ENCODE results near the gene TM9SF1. TPM values are rescaled to one million over a fixed set of nuclear protein-coding genes. Genes with fewer than 3 reads are reported as not detected.

Gene TM9SF1
- total and polyA plus RNA-seq, 10 donors: 4.7 to 53.6 (median 34.5) TPM

DNA sequence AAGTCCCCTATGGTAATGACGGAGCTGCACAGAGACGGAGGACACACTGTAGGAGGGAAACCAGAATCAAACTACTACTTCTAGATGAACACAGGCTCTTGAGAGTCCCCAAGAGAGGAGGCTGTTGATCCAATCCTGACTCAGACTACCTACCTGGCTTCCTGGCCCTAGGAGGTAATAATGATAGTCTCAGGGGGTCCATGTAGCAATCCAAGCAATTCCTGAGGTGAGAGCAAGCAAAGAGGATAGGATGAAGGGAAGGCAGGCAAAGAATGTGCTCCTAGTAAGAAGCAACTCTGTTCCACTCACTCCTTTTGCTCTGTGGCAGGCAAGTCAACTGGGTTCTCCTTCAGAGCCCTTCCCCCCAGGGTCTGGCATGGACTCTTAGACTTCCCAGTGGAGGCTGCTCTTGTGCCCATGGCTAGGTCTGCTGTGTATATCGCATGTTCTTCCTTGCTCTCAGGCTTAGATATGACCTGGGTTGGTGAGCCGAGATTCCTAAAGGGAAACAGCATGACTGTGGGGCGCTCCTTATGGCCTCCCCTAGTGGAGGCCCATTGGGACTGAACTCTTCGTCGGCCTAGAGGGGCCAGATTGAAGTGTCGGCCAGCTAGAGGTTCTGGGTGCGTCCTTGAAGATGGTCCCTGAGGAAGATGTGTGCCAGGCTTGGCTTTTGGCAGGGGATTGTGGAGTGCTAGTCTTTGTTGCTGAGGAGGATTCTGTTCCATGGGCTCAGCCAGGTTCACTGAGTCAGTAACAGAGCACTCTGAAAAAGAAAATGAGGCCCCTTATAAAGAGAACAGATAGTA is 45.1 kb upstream of the TM9SF1 start:
- 92 to 96% (median 93%) methylated on average over 9 of the region's 9 CpGs for WGBS, 5 donors
- Histone ChIP-seq H3K4me1 (peaks cover 39 to 84% (median 53%) of the 10 kb centered on the region in 6 donors), H3K4me3 (peak overlapping the region in 1 of 8 donors; percentile 83), H3K27ac (peak overlapping the region in 4 of 8 donors; percentile 23 to 99 (median 98)), H3K27me3 (replicated peaks in 1 of 7) (no peaks in the 10 kb centered on the region), H3K9me3 (no peaks in the 10 kb centered on the region), H3K36me3 (peaks cover 3 to 64% (median 57%) of the 10 kb centered on the region in 6 donors)
- no peak for TF ChIP-seq POLR2AphosphoS5 (IDR thresholded peaks at IDR 0.05)
- intact Hi-C loops (cut with DNase I; ENCODE audit: low total_unique reads): no loop called here
- DNase-seq: peak; percentile 60

DNA sequence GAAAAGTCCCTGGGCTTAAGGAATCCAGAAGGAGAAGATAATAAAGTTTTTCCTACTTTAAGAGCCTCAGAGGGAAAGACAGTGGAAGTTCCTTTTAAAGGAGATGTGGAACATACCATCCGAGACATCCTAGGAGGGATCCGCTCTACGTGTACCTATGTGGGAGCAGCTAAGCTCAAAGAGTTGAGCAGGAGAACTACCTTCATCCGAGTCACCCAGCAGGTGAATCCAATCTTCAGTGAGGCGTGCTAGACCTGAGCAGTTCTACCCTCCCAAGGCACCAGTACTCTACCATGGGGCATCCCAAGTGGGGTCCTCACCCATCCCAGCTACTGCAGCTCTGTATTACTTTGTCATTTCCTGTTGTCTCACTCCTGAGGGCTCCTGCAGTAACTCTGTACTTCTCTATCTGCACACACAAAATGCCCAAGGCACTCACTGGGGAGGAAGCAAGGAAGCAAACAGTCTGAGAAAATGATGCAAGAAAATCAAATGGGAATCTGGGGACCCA is 43.3 kb upstream of the TM9SF1 start:
- Histone ChIP-seq H3K4me3 (no peak overlapping the region), H3K27ac (peak overlapping the region in 5 of 8 donors; percentile 23 to 99 (median 39)), H3K9me3 (no peaks in the 10 kb centered on the region), H3K27me3 (replicated peaks in 1 of 7) (no peaks in the 10 kb centered on the region), H3K36me3 (peaks cover 3 to 81% (median 65%) of the 10 kb centered on the region in 6 donors), H3K4me1 (peaks cover 44 to 92% (median 65%) of the 10 kb centered on the region in 6 donors)
- intact Hi-C loops (cut with DNase I; ENCODE audit: low total_unique reads): no loop called here
- 89 to 93% (median 91%) methylated on average over 5 of the region's 5 CpGs for WGBS, 5 donors
- TF ChIP-seq, protein P1, sequence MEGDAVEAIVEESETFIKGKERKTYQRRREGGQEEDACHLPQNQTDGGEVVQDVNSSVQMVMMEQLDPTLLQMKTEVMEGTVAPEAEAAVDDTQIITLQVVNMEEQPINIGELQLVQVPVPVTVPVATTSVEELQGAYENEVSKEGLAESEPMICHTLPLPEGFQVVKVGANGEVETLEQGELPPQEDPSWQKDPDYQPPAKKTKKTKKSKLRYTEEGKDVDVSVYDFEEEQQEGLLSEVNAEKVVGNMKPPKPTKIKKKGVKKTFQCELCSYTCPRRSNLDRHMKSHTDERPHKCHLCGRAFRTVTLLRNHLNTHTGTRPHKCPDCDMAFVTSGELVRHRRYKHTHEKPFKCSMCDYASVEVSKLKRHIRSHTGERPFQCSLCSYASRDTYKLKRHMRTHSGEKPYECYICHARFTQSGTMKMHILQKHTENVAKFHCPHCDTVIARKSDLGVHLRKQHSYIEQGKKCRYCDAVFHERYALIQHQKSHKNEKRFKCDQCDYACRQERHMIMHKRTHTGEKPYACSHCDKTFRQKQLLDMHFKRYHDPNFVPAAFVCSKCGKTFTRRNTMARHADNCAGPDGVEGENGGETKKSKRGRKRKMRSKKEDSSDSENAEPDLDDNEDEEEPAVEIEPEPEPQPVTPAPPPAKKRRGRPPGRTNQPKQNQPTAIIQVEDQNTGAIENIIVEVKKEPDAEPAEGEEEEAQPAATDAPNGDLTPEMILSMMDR (IDR thresholded peaks at IDR 0.05 in 8 of 11, conservative IDR thresholded peaks at IDR 0.05 in 3 of 11): no peak
- TF ChIP-seq POLR2AphosphoS5 (IDR thresholded peaks at IDR 0.05) (no peak), POLR2A (IDR thresholded peaks at IDR 0.05) (no peak)
- peak; percentile 47 for DNase-seq

DNA sequence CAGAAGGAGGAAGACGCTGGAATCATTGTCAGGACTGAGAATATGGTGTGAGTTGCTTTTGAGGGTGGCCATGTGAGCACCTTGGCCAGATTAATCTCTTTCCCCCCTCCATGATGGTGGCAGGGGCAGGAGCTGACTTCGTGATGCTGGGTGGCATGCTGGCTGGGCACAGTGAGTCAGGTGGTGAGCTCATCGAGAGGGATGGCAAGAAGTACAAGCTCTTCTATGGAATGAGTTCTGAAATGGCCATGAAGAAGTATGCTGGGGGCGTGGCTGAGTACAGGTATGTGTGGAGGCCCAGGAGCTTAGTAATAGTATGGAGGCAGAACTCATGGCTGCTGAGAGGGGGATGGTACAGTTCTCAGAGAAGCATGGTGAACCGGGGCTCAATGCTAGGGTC is 42.9 kb upstream of the TM9SF1 start:
- Histone ChIP-seq H3K4me3 (no peak overlapping the region), H3K27ac (peak overlapping the region in 3 of 8 donors; percentile 36 to 99 (median 99)), H3K4me1 (peaks cover 46 to 92% (median 65%) of the 10 kb centered on the region in 6 donors), H3K36me3 (peaks cover 3 to 81% (median 65%) of the 10 kb centered on the region in 6 donors), H3K27me3 (replicated peaks in 1 of 7) (no peaks in the 10 kb centered on the region), H3K9me3 (no peaks in the 10 kb centered on the region)
- 86 to 96% (median 91%) methylated on average over 5 of the region's 5 CpGs for WGBS, 5 donors
- peak; percentile 62 for DNase-seq
- intact Hi-C loops (cut with DNase I; ENCODE audit: low total_unique reads): no loop called here
- TF ChIP-seq POLR2AphosphoS5 (IDR thresholded peaks at IDR 0.05) (peak in 1 of 3 donors; percentile 4), POLR2A (IDR thresholded peaks at IDR 0.05) (no peak)

GRCh38 chr14:24237463-24237955 is 42.3 kb upstream of the TM9SF1 start:
- TF ChIP-seq POLR2AphosphoS5 (IDR thresholded peaks at IDR 0.05) (no peak), POLR2A (IDR thresholded peaks at IDR 0.05) (no peak)
- TF ChIP-seq, protein P1 (IDR thresholded peaks at IDR 0.05 in 8 of 11, conservative IDR thresholded peaks at IDR 0.05 in 3 of 11): no peak
- WGBS, 5 donors: 76 to 100% (median 91%) methylated on average over 2 of the region's 2 CpGs
- H3K4me1 ChIP-seq: peaks cover 47 to 95% (median 67%) of the 10 kb centered on the region in 6 donors
- peak overlapping the region in 1 of 8 donors; percentile 99 for H3K27ac ChIP-seq
- H3K36me3 ChIP-seq: peaks cover 3 to 81% (median 65%) of the 10 kb centered on the region in 6 donors
- intact Hi-C loops (cut with DNase I; ENCODE audit: low total_unique reads): no loop called here
- no peak for DNase-seq
- no peak overlapping the region for H3K4me3 ChIP-seq
- no peaks in the 10 kb centered on the region for H3K27me3 ChIP-seq (replicated peaks in 1 of 7)
- H3K9me3 ChIP-seq: no peaks in the 10 kb centered on the region
